Fibroblast of the aortic adventitia (primary cell): Measurements from ENCODE around the gene IQSEC1. TPM values are rescaled to one million over a fixed set of nuclear protein-coding genes. Genes with fewer than 3 reads are reported as not detected.

ENCODE experiments used
- DNase-seq: peaks from one replicate; pipeline ENCODE4 v3.0.0-alpha.2; 2010; ENCODE audit warnings: low read depth
- H3K4me3 ChIP-seq: 2 replicates; pipeline ENCODE4 v1.5.1; 2011; ENCODE audit warnings: low read depth, mild to moderate bottlenecking, control low read depth, low read length, moderate library complexity
- CTCF ChIP-seq: IDR thresholded peaks from 2 replicates; pipeline ENCODE4 v1.5.1; 2011; ENCODE audit warnings: mild to moderate bottlenecking, low read length, control low read depth, inconsistent platforms; ENCODE audit not compliant: insufficient read depth
- total RNA-seq: library from RNA; depleted of rRNA; stranded (reverse); fragments of >200 nt; gene quantifications from 2 replicates; pipeline ENCODE4 v1.2.3, GENCODE V29; 2012; ENCODE audit warnings: low replicate concordance

IQSEC1 gene
- total RNA-seq, 1 donor, result 15.9 TPM

- H3K4me3 ChIP-seq, result no peak overlapping the region
- TF ChIP-seq CTCF, result no peak
- no peak for DNase-seq
Measured at GRCh38 chr3:13064159-13064868, 8.9 kb downstream of the IQSEC1 start.

- no peak overlapping the region for H3K4me3 ChIP-seq
- DNase-seq, result no peak
- no peak for TF ChIP-seq CTCF
Measured at GRCh38 chr3:13063225-13063624, 10.0 kb downstream of the IQSEC1 start.

- TF ChIP-seq CTCF, result no peak
- H3K4me3 ChIP-seq, result no peak overlapping the region
Measured at GRCh38 chr3:13062647-13063046, 10.6 kb downstream of the IQSEC1 start.

GRCh38 chr3:13060341-13060910, 12.8 kb downstream of the IQSEC1 start:
- H3K4me3 ChIP-seq, result no peak overlapping the region

More at GRCh38 chr3:13062647-13063046, 10.6 kb downstream of the IQSEC1 start:
- no peak for DNase-seq

GRCh38 chr3:13058346-13059120, 14.7 kb downstream of the IQSEC1 start:
- H3K4me3 ChIP-seq, result no peak overlapping the region
- no peak for DNase-seq
- no peak for TF ChIP-seq CTCF

More at GRCh38 chr3:13060341-13060910, 12.8 kb downstream of the IQSEC1 start:
- no peak for DNase-seq
- TF ChIP-seq CTCF, result no peak

GRCh38 chr3:13057282-13058040, 15.8 kb downstream of the IQSEC1 start:
- DNase-seq, result no peak

More at GRCh38 chr3:13057282-13058040, 15.8 kb downstream of the IQSEC1 start:
- H3K4me3 ChIP-seq, result no peak overlapping the region
- no peak for TF ChIP-seq CTCF
